ENCODE data around the gene CTNNA3. TPM values are rescaled to one million over a fixed set of nuclear protein-coding genes. Genes with fewer than 3 reads are reported as not detected.
"Not testable (repeated sequence)": the region's sequence is repeated elsewhere in the genome, so short reads cannot be mapped to it uniquely, and the experiment has no call there.

CTNNA3 gene
- total and polyA plus RNA-seq, 3 donors from 2014 or later, result 17.8 to 19.4 (median 18.3) TPM

DNA sequence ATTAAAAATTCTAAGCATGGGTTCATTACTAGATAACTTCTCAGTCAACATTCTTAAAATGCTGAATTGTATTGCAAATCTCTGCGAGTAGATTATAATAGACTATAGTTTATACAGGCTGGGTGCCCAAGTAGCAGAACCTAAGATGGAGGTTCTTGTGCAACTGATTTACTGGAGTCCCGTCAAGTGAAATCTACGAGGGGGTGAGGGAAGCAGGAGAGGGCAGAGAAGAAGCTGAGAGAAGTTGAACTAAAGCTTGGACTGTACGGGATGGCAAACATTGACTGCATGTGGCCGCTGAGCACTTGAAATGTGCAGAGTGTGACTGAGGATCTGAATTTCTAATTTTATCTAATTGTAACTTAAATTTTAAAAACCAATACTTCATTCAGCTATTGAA is 124.5 kb downstream of the CTNNA3 start:
- no peak overlapping the region for H3K27ac ChIP-seq
- 79 to 89% methylated on average over 5 of the region's 5 CpGs for WGBS, 2 donors
- no peaks in the 10 kb centered on the region for H3K36me3 ChIP-seq (ENCODE audit: low read depth, missing control alignments)
- no peaks in the 10 kb centered on the region for H3K27me3 ChIP-seq
- H3K9me3 ChIP-seq, result no peaks in the 10 kb centered on the region
- no peak for TF ChIP-seq POLR2A (IDR thresholded peaks at IDR 0.05)
- TF ChIP-seq, protein P1, sequence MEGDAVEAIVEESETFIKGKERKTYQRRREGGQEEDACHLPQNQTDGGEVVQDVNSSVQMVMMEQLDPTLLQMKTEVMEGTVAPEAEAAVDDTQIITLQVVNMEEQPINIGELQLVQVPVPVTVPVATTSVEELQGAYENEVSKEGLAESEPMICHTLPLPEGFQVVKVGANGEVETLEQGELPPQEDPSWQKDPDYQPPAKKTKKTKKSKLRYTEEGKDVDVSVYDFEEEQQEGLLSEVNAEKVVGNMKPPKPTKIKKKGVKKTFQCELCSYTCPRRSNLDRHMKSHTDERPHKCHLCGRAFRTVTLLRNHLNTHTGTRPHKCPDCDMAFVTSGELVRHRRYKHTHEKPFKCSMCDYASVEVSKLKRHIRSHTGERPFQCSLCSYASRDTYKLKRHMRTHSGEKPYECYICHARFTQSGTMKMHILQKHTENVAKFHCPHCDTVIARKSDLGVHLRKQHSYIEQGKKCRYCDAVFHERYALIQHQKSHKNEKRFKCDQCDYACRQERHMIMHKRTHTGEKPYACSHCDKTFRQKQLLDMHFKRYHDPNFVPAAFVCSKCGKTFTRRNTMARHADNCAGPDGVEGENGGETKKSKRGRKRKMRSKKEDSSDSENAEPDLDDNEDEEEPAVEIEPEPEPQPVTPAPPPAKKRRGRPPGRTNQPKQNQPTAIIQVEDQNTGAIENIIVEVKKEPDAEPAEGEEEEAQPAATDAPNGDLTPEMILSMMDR (IDR thresholded peaks at IDR 0.05), result no peak
- DNase-seq, result no peak
- H3K4me3 ChIP-seq, result no peak overlapping the region
- H3K4me1 ChIP-seq, result no peaks in the 10 kb centered on the region
- intact Hi-C loops (cut with DNase I; ENCODE audit: low total_unique reads), result no loop called here

DNA sequence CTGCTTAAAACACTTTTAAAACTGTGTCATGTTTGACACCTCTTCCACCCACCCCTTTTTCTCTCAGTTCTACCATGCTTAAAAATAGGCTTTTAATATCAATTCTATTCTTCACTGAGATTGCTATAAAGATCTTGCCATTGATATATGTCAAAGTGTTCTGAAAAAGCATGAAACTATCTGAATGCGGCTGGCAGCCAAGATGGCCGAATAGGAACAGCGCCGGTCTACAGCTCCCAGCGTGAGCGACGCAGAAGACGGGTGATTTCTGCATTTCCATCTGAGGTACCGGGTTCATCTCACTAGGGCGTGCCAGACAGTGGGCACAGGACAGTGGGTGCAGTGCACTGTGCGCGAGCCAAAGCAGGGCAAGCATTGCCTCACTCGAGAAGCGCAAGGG is 137.7 kb downstream of the CTNNA3 start:
- H3K4me3 ChIP-seq; H3K36me3 ChIP-seq (ENCODE audit: low read depth, missing control alignments); H3K27ac ChIP-seq; H3K4me1 ChIP-seq; DNase-seq; H3K9me3 ChIP-seq; H3K27me3 ChIP-seq; intact Hi-C loops (cut with DNase I; ENCODE audit: low total_unique reads): not testable (repeated sequence)
- WGBS, 2 donors, result 96 to 97% methylated on average over 14 of the region's 14 CpGs

DNA sequence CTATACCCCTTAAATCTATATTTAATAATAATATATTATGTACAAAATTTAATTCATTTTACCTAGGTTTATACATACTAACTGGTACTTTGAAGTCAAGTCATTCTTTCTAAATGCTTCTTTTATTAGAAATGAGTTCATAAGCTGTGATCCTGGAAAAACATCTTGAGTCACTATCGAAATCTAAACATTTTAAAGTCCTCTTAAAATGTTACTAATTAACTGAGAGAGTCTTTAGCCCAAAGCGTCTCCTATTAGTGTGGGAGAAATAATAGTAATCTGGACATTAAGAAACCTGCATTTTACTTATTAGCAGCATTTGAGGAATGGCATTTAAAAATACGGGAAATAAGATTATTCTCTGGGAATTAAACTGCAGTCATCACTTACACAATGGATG is 142.7 kb downstream of the CTNNA3 start:
- no peaks in the 10 kb centered on the region for H3K9me3 ChIP-seq
- no peak overlapping the region for H3K4me3 ChIP-seq
- no peak for DNase-seq
- TF ChIP-seq, protein P1 (IDR thresholded peaks at IDR 0.05), result no peak
- TF ChIP-seq POLR2A (IDR thresholded peaks at IDR 0.05), result no peak
- no peaks in the 10 kb centered on the region for H3K4me1 ChIP-seq
- H3K36me3 ChIP-seq (ENCODE audit: low read depth, missing control alignments), result no peaks in the 10 kb centered on the region
- WGBS, 2 donors, result 83 to 84% methylated on average over 3 of the region's 3 CpGs
- intact Hi-C loops (cut with DNase I; ENCODE audit: low total_unique reads), result no loop called here
- H3K27me3 ChIP-seq, result no peaks in the 10 kb centered on the region
- H3K27ac ChIP-seq, result no peak overlapping the region

DNA sequence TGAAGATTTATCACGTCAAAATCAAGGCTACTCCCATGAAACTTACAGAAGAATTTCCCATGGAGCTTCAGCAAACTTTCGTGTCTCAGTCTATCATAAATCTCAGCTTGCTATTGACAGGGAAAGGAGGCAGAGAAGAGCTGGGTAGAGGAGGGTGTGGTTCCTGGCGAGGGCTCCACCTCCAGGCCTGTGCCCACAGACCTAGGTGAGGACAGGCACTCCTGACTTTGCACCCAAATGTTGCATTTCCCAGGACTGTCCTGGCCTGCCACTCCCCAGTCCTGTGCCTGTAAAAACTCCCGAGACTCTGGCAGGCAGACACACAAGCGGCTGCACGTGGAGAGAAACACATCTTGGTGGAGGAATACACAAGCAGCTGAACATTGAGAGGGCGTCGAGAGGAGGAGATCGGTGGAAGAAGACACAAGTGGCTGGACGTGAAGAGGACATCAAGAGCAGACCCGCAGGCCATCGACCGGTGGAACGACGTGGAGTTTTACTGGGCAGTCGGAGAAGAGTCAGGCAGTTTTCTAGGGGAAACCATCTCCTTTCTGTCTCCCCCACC is 145.1 kb downstream of the CTNNA3 start:
- Histone ChIP-seq H3K4me1 (no peaks in the 10 kb centered on the region), H3K9me3 (no peaks in the 10 kb centered on the region), H3K4me3 (peak overlapping the region in 1 of 2 donors; percentile 6), H3K36me3 (ENCODE audit: low read depth, missing control alignments) (no peaks in the 10 kb centered on the region), H3K27ac (no peak overlapping the region), H3K27me3 (no peaks in the 10 kb centered on the region)
- TF ChIP-seq, protein P1 (IDR thresholded peaks at IDR 0.05), result no peak
- no peak for TF ChIP-seq POLR2A (IDR thresholded peaks at IDR 0.05)
- intact Hi-C loops (cut with DNase I; ENCODE audit: low total_unique reads), result no loop called here
- no peak for DNase-seq
- WGBS, 2 donors, result 52 to 71% methylated on average over 16 of the region's 16 CpGs

DNA sequence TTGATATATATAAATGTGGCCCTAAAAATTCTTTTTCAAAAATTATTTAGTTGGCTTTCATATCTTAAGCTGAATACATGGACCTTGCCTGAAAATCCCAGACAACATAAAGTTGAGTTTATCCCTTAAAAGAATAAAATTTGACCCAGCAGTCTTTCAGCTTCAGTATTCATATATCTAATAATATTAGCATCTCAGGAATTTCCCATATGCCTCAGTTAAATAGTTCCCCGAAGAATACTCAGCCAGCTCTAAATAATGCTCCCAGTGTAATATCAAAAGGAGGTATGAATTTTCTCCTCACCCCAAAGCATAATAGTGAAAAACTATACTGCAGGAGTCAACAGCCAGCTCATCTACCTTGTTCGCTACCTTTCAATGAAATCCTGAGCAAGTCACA is 145.9 kb downstream of the CTNNA3 start:
- Histone ChIP-seq H3K27ac (no peak overlapping the region), H3K36me3 (ENCODE audit: low read depth, missing control alignments) (no peaks in the 10 kb centered on the region), H3K4me1 (no peaks in the 10 kb centered on the region), H3K4me3 (no peak overlapping the region), H3K9me3 (no peaks in the 10 kb centered on the region), H3K27me3 (no peaks in the 10 kb centered on the region)
- 80 to 84% methylated on average over 2 of the region's 2 CpGs for WGBS, 2 donors
- intact Hi-C loops (cut with DNase I; ENCODE audit: low total_unique reads), result no loop called here
- DNase-seq, result no peak
- TF ChIP-seq, protein P1 (IDR thresholded peaks at IDR 0.05), result no peak
- TF ChIP-seq POLR2A (IDR thresholded peaks at IDR 0.05), result no peak

Data from testis (tissue), 3 donors.